Osteoblast (primary cell): ENCODE data around the gene ACAP2. TPM values are rescaled to one million over a fixed set of nuclear protein-coding genes. Genes with fewer than 3 reads are reported as not detected.

Experiments
- DNase-seq: peaks from one replicate; pipeline ENCODE4 v3.0.0; 2011; ENCODE audit warnings: low spot score, mixed read lengths; ENCODE audit not compliant: insufficient read length; ENCODE audit errors: missing footprints
- H2AFZ ChIP-seq: 2 replicates; pipeline ENCODE4 v1.6.0; 2011; ENCODE audit warnings: mild to moderate bottlenecking, low read length
- H3K27ac ChIP-seq: 2 replicates; pipeline ENCODE4 v1.5.1; 2011; ENCODE audit warnings: mild to moderate bottlenecking, low read depth, low read length, moderate library complexity
- H3K27me3 ChIP-seq: 2 replicates; pipeline ENCODE4 v1.6.0; 2012; ENCODE audit warnings: mild to moderate bottlenecking, control low read depth, inconsistent platforms, low read length, moderate library complexity; ENCODE audit not compliant: insufficient read depth
- H3K36me3 ChIP-seq: 2 replicates; pipeline ENCODE4 v1.5.1; 2011; ENCODE audit warnings: mild to moderate bottlenecking, low read length, control low read depth, moderate library complexity; ENCODE audit not compliant: insufficient read depth
- H3K4me1 ChIP-seq: 2 replicates; pipeline ENCODE4 v1.5.1; 2011; ENCODE audit warnings: mild to moderate bottlenecking, low read length, control low read depth, moderate library complexity; ENCODE audit not compliant: insufficient read depth
- H3K4me2 ChIP-seq: 2 replicates; pipeline ENCODE4 v1.6.0; 2011; ENCODE audit warnings: mild to moderate bottlenecking, low read length; ENCODE audit not compliant: insufficient read depth
- H3K4me3 ChIP-seq: fragments of 200-600 bp; sonication (generic); 3 replicates; pipeline ENCODE4 v1.5.1; 2012; ENCODE audit warnings: mild to moderate bottlenecking, low read length, inconsistent platforms; ENCODE audit not compliant: insufficient read depth
- H3K79me2 ChIP-seq: 2 replicates; pipeline ENCODE4 v1.6.0; 2012; ENCODE audit warnings: mild to moderate bottlenecking, low read length, control low read depth, inconsistent platforms; ENCODE audit not compliant: insufficient read depth
- H3K9me3 ChIP-seq: 2 replicates; pipeline ENCODE4 v1.5.1; 2011; ENCODE audit warnings: low read depth, low read length, control low read depth
- H4K20me1 ChIP-seq: 2 replicates; pipeline ENCODE4 v1.6.0; 2012; ENCODE audit warnings: mild to moderate bottlenecking, low read length, control low read depth; ENCODE audit not compliant: insufficient read depth
- CTCF ChIP-seq: IDR thresholded peaks from 2 replicates; pipeline ENCODE4 v1.5.1; 2011; ENCODE audit warnings: mild to moderate bottlenecking, low read depth, low read length, moderate library complexity; ENCODE audit errors: extremely low read depth
- total RNA-seq: library from RNA; depleted of rRNA; stranded (reverse); fragments of >200 nt; gene quantifications from 2 replicates; pipeline ENCODE4 v1.2.3, GENCODE V29; 2012

The ACAP2 gene
- total RNA-seq, 1 donor, result 121 TPM

- no peaks in the 10 kb centered on the region for H3K9me3 ChIP-seq
- peaks cover 19% of the 10 kb centered on the region for H3K4me1 ChIP-seq
- H3K36me3 ChIP-seq, result no peaks in the 10 kb centered on the region
- no peaks in the 10 kb centered on the region for H4K20me1 ChIP-seq
- no peaks in the 10 kb centered on the region for H3K27me3 ChIP-seq
- peak; percentile 82 for DNase-seq
- no peak overlapping the region for H3K27ac ChIP-seq
- H2AFZ ChIP-seq, result no peak overlapping the region
- H3K4me2 ChIP-seq, result no peak overlapping the region
- TF ChIP-seq CTCF, result no peak
- no peak overlapping the region for H3K4me3 ChIP-seq
- peaks cover 30% of the 10 kb centered on the region for H3K79me2 ChIP-seq
These were observed 185.1 kb downstream of the ACAP2 start for GRCh38 chr3:195257454-195258448.

GRCh38 chr3:195256639-195257453 lies 186.0 kb downstream of the ACAP2 start:
- Histone ChIP-seq H3K9me3 (no peaks in the 10 kb centered on the region), H4K20me1 (no peaks in the 10 kb centered on the region), H3K79me2 (peaks cover 32% of the 10 kb centered on the region), H3K4me3 (no peak overlapping the region), H3K4me2 (no peak overlapping the region), H3K4me1 (peaks cover 25% of the 10 kb centered on the region), H3K27ac (no peak overlapping the region), H3K36me3 (no peaks in the 10 kb centered on the region), H2AFZ (no peak overlapping the region), H3K27me3 (no peaks in the 10 kb centered on the region)
- TF ChIP-seq CTCF, result no peak
- DNase-seq, result no peak

GRCh38 chr3:195255571-195256501 lies 187.0 kb downstream of the ACAP2 start:
- Histone ChIP-seq H3K4me3 (no peak overlapping the region), H3K4me2 (no peak overlapping the region)

More at GRCh38 chr3:195255571-195256501, 187.0 kb downstream of the ACAP2 start:
- Histone ChIP-seq H4K20me1 (no peaks in the 10 kb centered on the region), H3K9me3 (no peaks in the 10 kb centered on the region), H3K27me3 (no peaks in the 10 kb centered on the region), H3K4me1 (peaks cover 25% of the 10 kb centered on the region), H3K36me3 (no peaks in the 10 kb centered on the region), H3K27ac (no peak overlapping the region), H2AFZ (no peak overlapping the region), H3K79me2 (peaks cover 41% of the 10 kb centered on the region)
- no peak for DNase-seq
- TF ChIP-seq CTCF, result no peak
